HG03354 (cell line): Measurements from ENCODE around the gene ZNF302.
"Not testable (repeated sequence)": the region's sequence is repeated elsewhere in the genome, so short reads cannot be mapped to it uniquely, and the experiment has no call there.

Experiments used
- ATAC-seq: cut with Tn5 transposase; IDR thresholded peaks from one replicate; pipeline ENCODE4 v1.9.1; 2021; ENCODE audit warnings: mild to moderate bottlenecking; ENCODE audit not compliant: unreplicated experiment, poor library complexity, severe bottlenecking

The ZNF302 gene

GRCh38 chr19:34668690-34669089 is 8.8 kb upstream of the ZNF302 start:
- not testable (repeated sequence) for ATAC-seq

GRCh38 chr19:34669305-34669704 is 8.2 kb upstream of the ZNF302 start:
- ATAC-seq, result no peak

DNA sequence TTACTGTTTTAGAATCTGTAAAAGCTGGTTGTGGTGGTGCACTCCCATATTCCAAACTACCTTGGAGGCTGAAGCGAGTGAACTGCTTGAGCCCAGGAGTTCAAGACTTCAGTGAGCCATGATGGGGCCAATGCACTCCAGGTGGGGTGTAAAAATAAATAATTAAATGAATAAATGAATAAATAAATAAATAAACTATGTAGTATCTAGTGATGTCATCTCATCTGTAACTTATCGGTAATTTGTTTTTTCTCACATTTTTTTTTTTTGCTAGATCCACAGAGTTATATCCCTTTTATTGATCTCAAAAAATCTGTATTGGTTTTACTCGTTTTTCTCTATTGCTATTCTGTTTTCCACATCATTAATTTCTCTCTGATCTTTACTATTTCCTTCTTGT is 5.5 kb upstream of the ZNF302 start:
- no peak for ATAC-seq

DNA sequence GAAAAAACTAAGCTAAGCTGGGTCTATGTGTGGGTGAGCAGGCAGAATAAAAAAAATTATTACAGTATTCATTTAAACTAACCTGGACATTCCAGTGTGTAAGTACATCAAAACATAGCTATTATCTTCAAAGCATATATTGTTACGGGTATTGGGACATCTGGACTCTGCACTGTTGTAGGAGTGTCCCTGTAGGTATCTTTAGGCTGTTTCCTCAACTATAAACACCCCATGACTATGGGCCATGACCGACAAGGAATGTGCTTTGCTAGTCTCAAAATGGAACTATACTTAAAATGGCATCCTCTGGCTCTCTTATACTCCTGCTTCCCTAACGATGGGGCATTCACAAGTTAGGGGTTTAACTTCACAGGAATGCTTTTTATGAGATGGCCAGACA is 3.9 kb upstream of the ZNF302 start:
- ATAC-seq, result no peak

DNA sequence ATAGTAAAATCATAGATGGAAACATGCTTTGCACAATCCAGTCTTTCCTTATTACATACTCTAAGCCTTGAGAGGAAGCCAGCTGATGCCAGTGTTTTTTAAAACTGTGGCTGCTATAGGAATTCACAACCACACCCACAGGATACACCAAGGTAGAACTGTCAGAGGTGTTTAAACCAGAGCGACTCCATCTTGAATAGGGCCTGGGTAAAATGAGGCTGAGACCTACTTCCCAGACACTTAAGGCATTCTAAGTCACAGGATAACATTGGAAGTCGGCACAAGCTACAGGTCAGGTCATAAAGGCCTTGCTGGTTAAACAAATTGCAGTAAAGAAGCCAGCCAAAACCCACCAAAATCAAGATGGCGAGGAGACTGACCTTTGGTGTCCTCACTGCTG is 2.2 kb upstream of the ZNF302 start:
- ATAC-seq, result no peak

- no peak for ATAC-seq
Measured at GRCh38 chr19:34675919-34676318, 1.6 kb upstream of the ZNF302 start.

DNA sequence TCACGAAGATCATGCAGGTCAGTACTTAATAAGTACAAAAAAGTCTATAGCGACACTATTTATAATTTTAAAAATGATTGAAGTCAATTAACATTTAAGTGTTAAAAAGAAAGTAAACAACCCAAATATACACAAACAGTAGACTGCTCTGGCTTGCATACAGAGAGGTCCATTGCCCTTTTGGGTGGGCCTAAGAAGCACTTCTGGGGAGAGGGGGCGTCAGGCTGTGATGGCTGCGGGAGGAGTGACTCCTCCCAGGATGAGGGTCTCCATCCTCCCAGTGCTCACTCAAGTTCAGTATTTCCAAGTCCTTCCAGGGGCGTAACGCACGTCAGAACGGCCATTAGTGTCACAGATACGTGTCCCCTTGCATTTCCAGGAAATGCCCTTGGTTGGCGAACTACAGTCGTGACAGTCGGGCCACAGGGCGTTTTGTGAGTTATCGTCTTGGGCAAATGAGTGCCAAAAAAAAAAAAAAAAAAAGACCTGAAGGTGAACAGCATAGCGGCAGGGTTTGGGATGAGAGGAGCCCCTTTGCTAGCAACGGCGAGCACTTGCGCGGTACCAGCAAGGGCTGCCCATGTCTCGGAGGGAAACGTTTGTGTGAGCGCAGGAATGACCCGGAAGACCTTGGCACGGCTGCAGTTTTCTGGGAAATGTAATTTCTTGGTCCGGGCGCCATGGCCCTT is 637 bp upstream of the ZNF302 start, which contains the start of gene SCGB2B2:
Gene SCGB2B2, minus strand, starts transcription at position 463 of the 689 bp plus-strand sequence. CDS start 82,596 bp downstream, outside the sequence.
- peak; percentile 62 for ATAC-seq

GRCh38 chr19:34678085-34678412 is 571 bp downstream of the ZNF302 start:
- ATAC-seq, result no peak

DNA sequence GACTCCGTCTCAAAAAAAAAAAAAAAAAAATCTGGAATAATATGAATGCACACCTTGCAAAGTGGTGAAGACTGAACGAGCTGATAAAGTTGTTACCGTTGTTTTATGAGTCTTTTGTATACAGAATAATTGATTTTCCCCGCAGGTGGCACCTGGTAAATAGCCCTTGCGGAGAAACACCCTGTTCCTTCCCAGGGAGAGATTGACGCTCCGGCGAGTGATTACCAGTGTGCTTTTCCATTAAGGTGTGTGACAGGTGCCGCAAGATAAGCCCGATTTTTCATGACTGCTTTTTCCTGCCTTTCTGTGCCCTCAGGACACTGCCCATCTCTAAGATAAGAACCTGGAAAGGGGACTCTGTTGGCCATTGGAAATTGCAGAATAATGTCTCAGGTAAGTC is 943 bp downstream of the ZNF302 start:
- no peak for ATAC-seq

DNA sequence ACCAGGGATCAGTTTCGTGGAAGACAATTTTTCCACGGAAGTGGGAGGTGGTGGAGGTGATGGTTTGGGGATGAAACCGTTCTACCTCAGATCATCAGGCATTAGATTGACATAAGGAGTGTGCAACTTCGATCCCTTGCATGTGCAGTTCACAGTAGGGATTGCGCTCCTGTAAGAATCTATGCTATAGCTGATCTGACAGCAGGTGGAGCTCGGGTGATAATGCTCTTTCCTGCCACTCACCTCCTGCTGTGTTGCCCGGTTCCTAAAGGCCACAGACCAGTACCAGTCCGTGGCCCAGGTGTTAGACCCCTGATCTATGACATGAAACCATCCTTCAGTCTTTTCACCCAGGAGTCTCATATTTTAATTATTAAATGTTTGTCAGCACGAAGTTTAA is 4.0 kb downstream of the ZNF302 start:
- no peak for ATAC-seq

DNA sequence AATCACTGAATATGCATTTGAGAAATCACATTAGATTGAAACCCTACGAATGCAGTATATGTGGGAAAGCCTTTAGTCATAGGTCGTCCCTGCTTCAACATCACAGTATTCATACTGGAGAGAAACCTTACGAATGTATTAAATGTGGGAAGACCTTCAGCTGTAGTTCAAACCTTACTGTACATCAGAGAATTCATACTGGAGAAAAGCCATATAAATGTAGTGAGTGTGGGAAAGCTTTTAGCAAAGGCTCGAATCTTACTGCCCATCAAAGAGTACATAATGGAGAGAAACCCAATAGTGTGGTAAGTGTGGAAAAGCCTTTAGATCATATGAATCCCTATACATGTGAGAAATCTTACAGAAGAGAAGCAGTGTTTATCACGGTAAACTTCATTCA is 7.8 kb downstream of the ZNF302 start:
- ATAC-seq, result not testable (repeated sequence)

- ATAC-seq, result no peak
Measured at GRCh38 chr19:34686455-34686854, 9.0 kb downstream of the ZNF302 start.

- no peak for ATAC-seq
Measured at GRCh38 chr19:34687348-34687747, 9.9 kb downstream of the ZNF302 start.

DNA sequence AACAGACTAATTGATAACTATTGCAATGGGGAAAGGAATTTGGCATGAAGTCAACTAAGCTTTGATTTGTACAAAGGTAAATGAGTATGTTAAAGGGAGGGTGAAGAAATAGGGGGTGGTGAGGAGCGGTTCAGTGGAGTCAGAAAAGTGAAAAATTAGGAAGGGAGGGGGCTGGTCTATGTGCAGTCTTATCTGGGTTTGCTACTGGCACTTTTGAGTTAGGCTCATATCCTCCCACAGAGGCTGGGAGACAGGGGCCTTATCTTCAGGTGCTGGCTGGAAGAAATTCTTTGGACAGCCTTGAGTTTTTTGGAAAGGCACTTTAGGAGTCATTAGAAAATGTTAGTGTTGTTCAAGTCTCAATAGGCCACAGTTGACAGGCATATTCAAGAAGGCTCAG is 11.1 kb downstream of the ZNF302 start:
- ATAC-seq, result no peak

DNA sequence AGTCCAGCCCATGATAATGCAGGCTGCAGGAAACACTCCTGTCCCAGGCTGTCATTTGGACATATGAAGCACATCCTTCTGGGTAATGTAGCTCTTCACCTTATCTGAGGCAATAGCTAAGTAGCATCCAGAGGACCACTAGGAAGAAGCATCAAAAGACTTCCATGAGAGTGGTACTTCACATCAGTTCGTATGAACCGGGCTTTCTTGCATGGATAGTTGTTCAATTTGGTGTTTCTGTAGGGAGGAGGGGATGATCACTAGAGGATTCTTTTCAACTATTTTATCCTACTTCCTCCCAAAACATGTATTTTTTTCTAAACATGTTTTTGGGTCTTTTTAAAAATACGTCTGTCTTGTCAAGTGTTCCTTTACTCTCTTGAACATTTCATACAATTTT is 12.9 kb downstream of the ZNF302 start:
- no peak for ATAC-seq

GRCh38 chr19:34692549-34692948 is 15.1 kb downstream of the ZNF302 start:
- ATAC-seq, result no peak

GRCh38 chr19:34707661-34708060 is 30.2 kb downstream of the ZNF302 start:
- no peak for ATAC-seq

- no peak for ATAC-seq
Measured at GRCh38 chr19:34711890-34712289, 34.4 kb downstream of the ZNF302 start.

GRCh38 chr19:34712395-34713261 is 35.1 kb downstream of the ZNF302 start:
- no peak for ATAC-seq

DNA sequence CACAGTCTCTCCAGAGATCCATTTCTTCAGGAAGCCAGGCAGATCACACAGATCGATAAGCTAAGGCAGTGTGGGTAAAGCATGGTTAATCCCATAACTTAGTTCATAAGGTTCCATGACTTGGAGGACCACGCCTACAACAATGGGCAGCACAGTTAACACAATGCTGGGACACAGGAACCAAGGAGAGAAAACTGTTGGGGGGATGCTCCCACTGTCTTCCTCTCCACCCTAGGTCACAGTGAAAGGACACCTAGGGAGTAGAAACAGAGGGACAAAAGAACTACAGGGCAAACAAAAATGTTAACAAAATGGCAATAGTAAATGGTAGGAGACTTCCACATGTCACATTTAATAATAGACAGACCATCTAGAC is 35.8 kb downstream of the ZNF302 start:
- ATAC-seq, result no peak

- no peak for ATAC-seq
Measured at GRCh38 chr19:34715357-34715756, 37.9 kb downstream of the ZNF302 start.
